ENCODE results near the gene OR2AT4. TPM values are rescaled to one million over a fixed set of nuclear protein-coding genes. Genes with fewer than 3 reads are reported as not detected.

Gene OR2AT4
- total and polyA plus RNA-seq, 2 of the 4 experiments (the other 2 are of a cell fraction), result not detected

DNA sequence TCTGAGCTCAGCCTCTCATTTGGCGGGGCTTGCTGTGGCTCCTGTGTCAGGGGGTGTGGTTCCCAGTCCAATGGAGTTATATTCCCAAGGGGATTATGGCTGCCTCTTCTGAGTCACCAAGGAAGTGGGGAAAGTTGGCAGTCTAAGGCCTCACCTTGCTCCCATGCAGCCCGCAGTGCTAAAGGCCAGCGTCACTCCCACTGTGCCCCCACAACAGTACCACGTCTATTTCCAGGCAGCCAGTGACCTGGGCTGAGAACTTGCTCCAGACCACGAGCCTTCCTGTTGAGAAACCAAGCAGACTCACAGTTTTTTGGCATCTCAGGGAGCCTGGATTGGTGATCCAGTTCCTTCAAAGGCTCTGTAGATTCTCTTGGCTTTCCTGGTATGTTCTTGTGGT lies 45.6 kb downstream of the OR2AT4 start:
- Histone ChIP-seq H3K9me1 (ENCODE audit: insufficient read depth, low read length) (no peaks in the 10 kb centered on the region), H2AFZ (replicated peaks; ENCODE audit: low read length, poor library complexity) (no peak overlapping the region), H4K91ac (ENCODE audit: insufficient read depth, low read depth, low read length) (no peak overlapping the region), H3K36me3 (ENCODE audit: control insufficient read depth, insufficient read depth, low read length) (no peaks in the 10 kb centered on the region), H3K56ac (ENCODE audit: extremely low read depth, insufficient read depth, low read length) (no peak overlapping the region), H2BK15ac (ENCODE audit: low read depth, low read length) (no peak overlapping the region), H2BK5ac (ENCODE audit: low read depth, low read length, poor library complexity, severe bottlenecking) (no peak overlapping the region), H3K79me1 (ENCODE audit: low read depth in 1 of 2, low read length in 2 of 2) (no peaks in the 10 kb centered on the region), H3K4me3 (ENCODE audit: insufficient read depth, low read depth, low read length) (no peak overlapping the region), H3K9me3 (ENCODE audit: control insufficient read depth, insufficient read depth, low read length) (peaks cover 5% of the 10 kb centered on the region), H3K9ac (ENCODE audit: low read depth, low read length) (no peak overlapping the region), H3K18ac (ENCODE audit: low read depth, low read length) (no peak overlapping the region), H4K5ac (ENCODE audit: low read depth, low read length) (no peak overlapping the region), H3K4me2 (ENCODE audit: low read depth, low read length) (no peak overlapping the region), H4K20me1 (ENCODE audit: insufficient read depth, low read length) (no peaks in the 10 kb centered on the region), H2AK9ac (replicated peaks; ENCODE audit: low read depth, low read length, poor library complexity) (no peak overlapping the region), H3K27me3 (ENCODE audit: control insufficient read depth, insufficient read depth, low read length) (peaks cover 10% of the 10 kb centered on the region), H3K27ac (ENCODE audit: insufficient read depth, low read length) (no peak overlapping the region), H2AK5ac (ENCODE audit: low read depth, low read length) (no peak overlapping the region), H3K23ac (ENCODE audit: low read depth, low read length) (no peak overlapping the region), H2BK20ac (ENCODE audit: low read depth, low read length) (no peak overlapping the region), H4K8ac (ENCODE audit: low read depth in 2 of 2, low read length in 2 of 2) (no peak overlapping the region), H3K4me1 (ENCODE audit: control insufficient read depth, insufficient read depth, low read length) (no peaks in the 10 kb centered on the region), H3K14ac (replicated peaks; ENCODE audit: low read depth, low read length) (no peak overlapping the region), H3K4ac (ENCODE audit: low read depth, low read length) (no peak overlapping the region), H2BK120ac (ENCODE audit: low read depth, low read length) (no peak overlapping the region)
- ChIA-PET CTCF (no interaction called here), POLR2A (ENCODE audit: unreplicated experiment) (no interaction called here)
- ATAC-seq (ENCODE audit: low read depth) (no peak), DNase-seq (no peak)
- dilution Hi-C loops (cut with HindIII; ENCODE audit: low sequenced_read_pairs, unreplicated experiment) (no loop called here), intact Hi-C loops (cut with micrococcal nuclease) (no loop called here), in situ Hi-C loops (cut with MboI; ENCODE audit: low sequenced_read_pairs) (no loop called here)
- TF ChIP-seq CEBPB (IDR thresholded peaks at IDR 0.05; ENCODE audit: low read depth, low read length), result no peak
- TF ChIP-seq, protein P1, sequence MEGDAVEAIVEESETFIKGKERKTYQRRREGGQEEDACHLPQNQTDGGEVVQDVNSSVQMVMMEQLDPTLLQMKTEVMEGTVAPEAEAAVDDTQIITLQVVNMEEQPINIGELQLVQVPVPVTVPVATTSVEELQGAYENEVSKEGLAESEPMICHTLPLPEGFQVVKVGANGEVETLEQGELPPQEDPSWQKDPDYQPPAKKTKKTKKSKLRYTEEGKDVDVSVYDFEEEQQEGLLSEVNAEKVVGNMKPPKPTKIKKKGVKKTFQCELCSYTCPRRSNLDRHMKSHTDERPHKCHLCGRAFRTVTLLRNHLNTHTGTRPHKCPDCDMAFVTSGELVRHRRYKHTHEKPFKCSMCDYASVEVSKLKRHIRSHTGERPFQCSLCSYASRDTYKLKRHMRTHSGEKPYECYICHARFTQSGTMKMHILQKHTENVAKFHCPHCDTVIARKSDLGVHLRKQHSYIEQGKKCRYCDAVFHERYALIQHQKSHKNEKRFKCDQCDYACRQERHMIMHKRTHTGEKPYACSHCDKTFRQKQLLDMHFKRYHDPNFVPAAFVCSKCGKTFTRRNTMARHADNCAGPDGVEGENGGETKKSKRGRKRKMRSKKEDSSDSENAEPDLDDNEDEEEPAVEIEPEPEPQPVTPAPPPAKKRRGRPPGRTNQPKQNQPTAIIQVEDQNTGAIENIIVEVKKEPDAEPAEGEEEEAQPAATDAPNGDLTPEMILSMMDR (conservative IDR thresholded peaks at IDR 0.05; ENCODE audit: low read depth, low read length), result no peak
- no peak for TF ChIP-seq MAZ (IDR thresholded peaks at IDR 0.05; ENCODE audit: borderline replicate concordance, low read depth, low read length)
- no peak for TF ChIP-seq BHLHE40 (IDR thresholded peaks at IDR 0.05; ENCODE audit: low read depth, low read length)
- no peak for TF ChIP-seq RCOR1 (IDR thresholded peaks at IDR 0.05; ENCODE audit: insufficient replicate concordance, low read length)
- TF ChIP-seq RFX5 (IDR thresholded peaks at IDR 0.05; ENCODE audit: low read depth, low read length), result no peak
- TF ChIP-seq FOS (IDR thresholded peaks at IDR 0.05; ENCODE audit: low read depth, low read length), result no peak
- TF ChIP-seq RAD21 (IDR thresholded peaks at IDR 0.05; ENCODE audit: low read length), result no peak
- TF ChIP-seq NFE2L2 (IDR thresholded peaks at IDR 0.05; ENCODE audit: low read depth, low read length), result no peak
- TF ChIP-seq SMC3 (IDR thresholded peaks at IDR 0.05; ENCODE audit: low read depth, low read length), result no peak
- no peak for TF ChIP-seq POLR2A (IDR thresholded peaks at IDR 0.05; ENCODE audit: low read depth, low read length)
- no peak for TF ChIP-seq MXI1 (IDR thresholded peaks at IDR 0.05; ENCODE audit: borderline replicate concordance, low read depth, low read length)
- TF ChIP-seq MAFK (IDR thresholded peaks at IDR 0.05; ENCODE audit: low read depth, low read length), result no peak
- no peak for TF ChIP-seq CHD1 (IDR thresholded peaks at IDR 0.05; ENCODE audit: low read depth, low read length)
- TF ChIP-seq, protein P2, sequence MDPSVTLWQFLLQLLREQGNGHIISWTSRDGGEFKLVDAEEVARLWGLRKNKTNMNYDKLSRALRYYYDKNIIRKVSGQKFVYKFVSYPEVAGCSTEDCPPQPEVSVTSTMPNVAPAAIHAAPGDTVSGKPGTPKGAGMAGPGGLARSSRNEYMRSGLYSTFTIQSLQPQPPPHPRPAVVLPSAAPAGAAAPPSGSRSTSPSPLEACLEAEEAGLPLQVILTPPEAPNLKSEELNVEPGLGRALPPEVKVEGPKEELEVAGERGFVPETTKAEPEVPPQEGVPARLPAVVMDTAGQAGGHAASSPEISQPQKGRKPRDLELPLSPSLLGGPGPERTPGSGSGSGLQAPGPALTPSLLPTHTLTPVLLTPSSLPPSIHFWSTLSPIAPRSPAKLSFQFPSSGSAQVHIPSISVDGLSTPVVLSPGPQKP (IDR thresholded peaks at IDR 0.05; ENCODE audit: borderline replicate concordance, low read depth, low read length), result no peak
- TF ChIP-seq, protein P3, sequence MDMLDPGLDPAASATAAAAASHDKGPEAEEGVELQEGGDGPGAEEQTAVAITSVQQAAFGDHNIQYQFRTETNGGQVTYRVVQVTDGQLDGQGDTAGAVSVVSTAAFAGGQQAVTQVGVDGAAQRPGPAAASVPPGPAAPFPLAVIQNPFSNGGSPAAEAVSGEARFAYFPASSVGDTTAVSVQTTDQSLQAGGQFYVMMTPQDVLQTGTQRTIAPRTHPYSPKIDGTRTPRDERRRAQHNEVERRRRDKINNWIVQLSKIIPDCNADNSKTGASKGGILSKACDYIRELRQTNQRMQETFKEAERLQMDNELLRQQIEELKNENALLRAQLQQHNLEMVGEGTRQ (IDR thresholded peaks at IDR 0.05; ENCODE audit: low read depth, low read length), result no peak
- no TSS peak for BruUV-seq (replicated peaks)
- 86% methylated on average over 1 of the region's 5 CpGs; no CpG with 5 or more reads in 1 of the 2 experiments for WGBS, 2 experiments (ENCODE audit: extremely low coverage in 2 of 2, insufficient read length in 1 of 2)

Data from IMR-90 (cell line).